HG02970 (cell line): ENCODE results near the gene USP25.

Experiments used
- ATAC-seq: cut with Tn5 transposase; IDR thresholded peaks from one replicate; pipeline ENCODE4 v1.9.1; 2021; ENCODE audit warnings: mild to moderate bottlenecking, moderate library complexity, moderate number of reproducible peaks; ENCODE audit not compliant: unreplicated experiment, low FRiP score

Gene USP25

DNA sequence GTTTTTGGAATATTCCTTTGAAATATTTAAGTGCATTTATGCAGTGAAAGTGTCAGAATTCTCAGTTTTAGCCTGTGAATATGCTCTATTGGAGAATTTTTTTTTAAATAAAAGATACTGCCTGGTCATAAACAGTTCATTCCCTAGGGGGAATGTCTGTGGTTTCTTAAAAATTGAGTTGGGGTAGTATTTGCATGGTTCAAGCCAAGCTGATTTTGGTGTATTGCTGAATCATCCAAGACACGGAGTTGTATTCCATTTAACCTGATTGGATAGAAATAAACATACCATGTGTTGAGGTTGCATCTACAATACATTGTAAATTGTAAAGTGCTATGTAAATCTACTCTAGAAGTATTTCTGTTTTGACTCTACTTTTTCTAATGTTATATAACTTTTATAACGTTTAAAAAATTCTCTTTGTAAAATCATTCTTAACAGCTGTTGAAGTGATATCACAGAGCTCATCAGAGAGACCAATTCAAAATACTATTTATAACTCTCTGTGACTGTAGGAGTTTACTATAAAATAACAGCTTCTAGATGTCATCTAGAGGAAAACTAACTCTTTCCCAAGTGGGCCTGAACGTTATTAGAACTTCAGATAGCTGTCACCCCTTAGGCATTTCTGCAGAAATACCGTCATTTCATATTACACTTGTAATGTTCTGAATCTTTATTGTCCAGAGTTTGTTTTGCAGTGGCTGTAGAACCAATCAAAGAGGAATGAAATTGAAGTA, 199.1 kb downstream of the USP25 start:
- ATAC-seq = no peak

DNA sequence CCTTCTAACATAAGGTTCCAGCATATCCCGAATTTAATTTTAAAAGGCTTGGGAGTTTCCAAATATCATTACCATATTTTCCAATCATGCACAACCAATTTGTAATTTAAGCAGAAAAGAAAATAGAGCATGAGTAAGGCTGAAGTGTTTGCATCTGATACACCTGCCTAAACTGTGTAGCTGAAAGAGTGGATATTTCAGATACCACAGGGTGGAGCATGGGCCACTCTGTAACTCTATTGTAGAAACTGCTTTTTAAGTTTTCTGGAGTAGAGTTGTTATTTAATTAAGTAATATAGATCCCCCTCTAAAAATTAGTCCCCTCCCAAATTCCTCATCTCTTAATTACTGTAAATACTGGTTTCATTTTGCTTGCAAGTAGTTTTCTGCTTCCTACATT, 199.8 kb downstream of the USP25 start:
- no peak for ATAC-seq
